Body of pancreas (tissue), 4 donors: ENCODE data around the gene GLIS2.

Experiments used
- POLR2A ChIP-seq, 3 donors: fragments of 450-650 bp; IDR thresholded peaks; one replicate each; pipeline ENCODE4 v1.6.1; 2016; ENCODE audit warnings: antibody characterized with exemption in 3 of 3, mild to moderate bottlenecking in 2 of 3
- TF ChIP-seq, protein P1 (sequence below), 7 experiments: fragments of 450-650 bp in 4 of 7; fragments of 200-600 bp in 3 of 7; sonication (generic) in 3 of 7; IDR thresholded peaks; one replicate each; pipeline ENCODE4 v1.5.1; 2016 to 2019; ENCODE audit warnings: antibody characterized with exemption in 7 of 7

GRCh38 chr16:4285167-4285566 is 30.7 kb upstream of the GLIS2 start:
- TF ChIP-seq POLR2A (IDR thresholded peaks at IDR 0.05), result no peak
- TF ChIP-seq, protein P1, sequence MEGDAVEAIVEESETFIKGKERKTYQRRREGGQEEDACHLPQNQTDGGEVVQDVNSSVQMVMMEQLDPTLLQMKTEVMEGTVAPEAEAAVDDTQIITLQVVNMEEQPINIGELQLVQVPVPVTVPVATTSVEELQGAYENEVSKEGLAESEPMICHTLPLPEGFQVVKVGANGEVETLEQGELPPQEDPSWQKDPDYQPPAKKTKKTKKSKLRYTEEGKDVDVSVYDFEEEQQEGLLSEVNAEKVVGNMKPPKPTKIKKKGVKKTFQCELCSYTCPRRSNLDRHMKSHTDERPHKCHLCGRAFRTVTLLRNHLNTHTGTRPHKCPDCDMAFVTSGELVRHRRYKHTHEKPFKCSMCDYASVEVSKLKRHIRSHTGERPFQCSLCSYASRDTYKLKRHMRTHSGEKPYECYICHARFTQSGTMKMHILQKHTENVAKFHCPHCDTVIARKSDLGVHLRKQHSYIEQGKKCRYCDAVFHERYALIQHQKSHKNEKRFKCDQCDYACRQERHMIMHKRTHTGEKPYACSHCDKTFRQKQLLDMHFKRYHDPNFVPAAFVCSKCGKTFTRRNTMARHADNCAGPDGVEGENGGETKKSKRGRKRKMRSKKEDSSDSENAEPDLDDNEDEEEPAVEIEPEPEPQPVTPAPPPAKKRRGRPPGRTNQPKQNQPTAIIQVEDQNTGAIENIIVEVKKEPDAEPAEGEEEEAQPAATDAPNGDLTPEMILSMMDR (IDR thresholded peaks at IDR 0.05), result no peak
